Tibial nerve (tissue), 4 donors: Measurements from ENCODE around the gene TRIP10.

Source experiments
- EP300 ChIP-seq, 2 donors: sonication (generic); formaldehyde crosslinking; IDR thresholded peaks; one replicate each; pipeline ENCODE4 v1.6.1; 2017; ENCODE audit warnings: antibody characterized with exemption in 2 of 2, mild to moderate bottlenecking in 1 of 2
- POLR2A ChIP-seq, 2 donors: fragments of 450-650 bp; IDR thresholded peaks; one replicate each; pipeline ENCODE4 v1.6.1; 2017; ENCODE audit warnings: antibody characterized with exemption in 2 of 2, mild to moderate bottlenecking in 2 of 2, moderate library complexity in 2 of 2
- TF ChIP-seq, protein P1 (sequence below), 5 experiments: fragments of 200-600 bp in 3 of 5; fragments of 450-650 bp in 2 of 5; sonication (generic) in 3 of 5; IDR thresholded peaks; one replicate each; pipeline ENCODE4 v1.5.1; 2016 to 2019; ENCODE audit warnings: antibody characterized with exemption in 5 of 5, mild to moderate bottlenecking in 3 of 5, moderate library complexity in 2 of 5

DNA sequence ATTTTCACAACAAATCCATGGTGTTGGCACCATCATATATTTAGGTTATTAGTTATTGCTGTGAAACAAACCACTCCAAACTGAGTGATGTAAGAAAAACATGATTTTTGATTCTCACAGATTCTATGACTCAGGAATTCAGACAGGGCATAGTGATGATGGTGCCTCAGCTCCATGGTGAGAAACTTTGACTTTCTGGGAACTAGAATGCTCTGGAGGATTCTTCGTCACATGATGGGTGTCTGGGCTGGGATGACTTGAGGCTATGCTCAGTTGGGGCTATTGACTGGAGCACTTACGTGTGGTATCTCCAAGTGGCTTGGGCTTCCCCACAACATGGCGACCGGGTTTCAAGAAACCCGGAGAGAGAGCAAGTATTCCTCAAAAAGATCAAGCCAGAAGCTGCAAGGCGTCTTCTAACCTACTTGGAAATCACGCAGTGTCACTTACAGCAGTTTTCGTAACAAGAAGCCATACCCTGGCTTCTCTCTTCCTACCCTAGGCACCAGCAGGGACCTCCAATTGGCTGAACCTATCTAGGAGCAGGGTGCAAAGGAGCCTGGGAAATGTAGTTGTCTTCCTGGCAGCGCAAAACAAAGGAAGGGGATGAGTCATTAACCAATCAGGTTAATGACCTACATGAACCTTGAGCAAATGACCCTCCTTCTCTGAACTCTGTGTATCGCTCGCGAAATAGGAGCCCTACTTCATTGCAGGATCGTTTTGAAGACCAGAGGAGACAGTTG lies 55.4 kb downstream of the TRIP10 start:
- no peak for TF ChIP-seq POLR2A (IDR thresholded peaks at IDR 0.05)
- TF ChIP-seq, protein P1, sequence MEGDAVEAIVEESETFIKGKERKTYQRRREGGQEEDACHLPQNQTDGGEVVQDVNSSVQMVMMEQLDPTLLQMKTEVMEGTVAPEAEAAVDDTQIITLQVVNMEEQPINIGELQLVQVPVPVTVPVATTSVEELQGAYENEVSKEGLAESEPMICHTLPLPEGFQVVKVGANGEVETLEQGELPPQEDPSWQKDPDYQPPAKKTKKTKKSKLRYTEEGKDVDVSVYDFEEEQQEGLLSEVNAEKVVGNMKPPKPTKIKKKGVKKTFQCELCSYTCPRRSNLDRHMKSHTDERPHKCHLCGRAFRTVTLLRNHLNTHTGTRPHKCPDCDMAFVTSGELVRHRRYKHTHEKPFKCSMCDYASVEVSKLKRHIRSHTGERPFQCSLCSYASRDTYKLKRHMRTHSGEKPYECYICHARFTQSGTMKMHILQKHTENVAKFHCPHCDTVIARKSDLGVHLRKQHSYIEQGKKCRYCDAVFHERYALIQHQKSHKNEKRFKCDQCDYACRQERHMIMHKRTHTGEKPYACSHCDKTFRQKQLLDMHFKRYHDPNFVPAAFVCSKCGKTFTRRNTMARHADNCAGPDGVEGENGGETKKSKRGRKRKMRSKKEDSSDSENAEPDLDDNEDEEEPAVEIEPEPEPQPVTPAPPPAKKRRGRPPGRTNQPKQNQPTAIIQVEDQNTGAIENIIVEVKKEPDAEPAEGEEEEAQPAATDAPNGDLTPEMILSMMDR (IDR thresholded peaks at IDR 0.05), result no peak
- no peak for TF ChIP-seq EP300 (IDR thresholded peaks at IDR 0.05)
